ENCODE results near the gene ABLIM2. TPM values are rescaled to one million over a fixed set of nuclear protein-coding genes. Genes with fewer than 3 reads are reported as not detected.

ABLIM2 gene
- polyA plus RNA-seq, 1 donor from 2014 or later = 14.9 TPM

DNA sequence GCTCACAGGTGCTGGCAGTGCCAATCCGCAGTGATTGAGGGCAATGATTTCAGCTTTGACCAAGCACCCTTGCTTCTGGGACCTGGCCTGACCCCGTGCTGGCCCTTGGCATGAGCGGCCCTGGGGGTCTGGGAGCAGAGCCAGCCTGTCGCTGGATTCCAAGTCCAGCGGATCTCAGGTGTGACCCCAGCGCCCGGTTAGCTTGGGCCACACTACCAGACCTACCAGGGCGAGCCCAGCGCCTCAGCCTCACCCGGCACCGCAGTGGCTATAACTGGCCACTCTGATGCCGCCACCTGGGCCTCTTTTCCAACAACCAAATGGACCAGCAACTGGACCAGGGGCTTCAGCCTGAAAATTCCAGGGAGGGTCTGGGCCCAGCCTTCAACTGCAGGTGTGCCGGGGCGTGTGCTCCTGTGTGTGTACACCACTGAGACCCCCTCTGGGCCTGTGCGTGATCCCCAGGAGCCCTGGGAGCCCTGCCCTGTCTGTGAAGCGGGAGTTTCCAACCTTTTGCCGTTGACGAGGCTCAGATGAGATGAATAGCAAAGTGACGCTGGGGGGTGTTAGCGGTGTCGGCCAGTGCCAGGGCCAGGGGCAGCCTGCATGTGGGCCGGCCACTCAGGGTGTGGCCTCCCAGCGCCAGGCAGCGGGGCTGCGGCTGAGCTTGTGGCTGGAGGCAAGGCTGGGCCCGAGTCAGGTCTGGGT lies 41.1 kb upstream of the ABLIM2 start:
- H3K9me2 ChIP-seq (ENCODE audit: insufficient read depth, low read length) = no peaks in the 10 kb centered on the region
- no peaks in the 10 kb centered on the region for H3K27me3 ChIP-seq (ENCODE audit: insufficient read depth, low read depth, low read length)
- no peaks in the 10 kb centered on the region for H3K36me3 ChIP-seq (ENCODE audit: insufficient read depth, low read length)
- H4K20me1 ChIP-seq (ENCODE audit: insufficient read depth) = no peaks in the 10 kb centered on the region
- H3F3A ChIP-seq (ENCODE audit: insufficient read depth, low read length, poor library complexity, severe bottlenecking) = no peaks in the 10 kb centered on the region
- H3K4me2 ChIP-seq (ENCODE audit: low read length) = no peak overlapping the region
- TF ChIP-seq, protein P1, sequence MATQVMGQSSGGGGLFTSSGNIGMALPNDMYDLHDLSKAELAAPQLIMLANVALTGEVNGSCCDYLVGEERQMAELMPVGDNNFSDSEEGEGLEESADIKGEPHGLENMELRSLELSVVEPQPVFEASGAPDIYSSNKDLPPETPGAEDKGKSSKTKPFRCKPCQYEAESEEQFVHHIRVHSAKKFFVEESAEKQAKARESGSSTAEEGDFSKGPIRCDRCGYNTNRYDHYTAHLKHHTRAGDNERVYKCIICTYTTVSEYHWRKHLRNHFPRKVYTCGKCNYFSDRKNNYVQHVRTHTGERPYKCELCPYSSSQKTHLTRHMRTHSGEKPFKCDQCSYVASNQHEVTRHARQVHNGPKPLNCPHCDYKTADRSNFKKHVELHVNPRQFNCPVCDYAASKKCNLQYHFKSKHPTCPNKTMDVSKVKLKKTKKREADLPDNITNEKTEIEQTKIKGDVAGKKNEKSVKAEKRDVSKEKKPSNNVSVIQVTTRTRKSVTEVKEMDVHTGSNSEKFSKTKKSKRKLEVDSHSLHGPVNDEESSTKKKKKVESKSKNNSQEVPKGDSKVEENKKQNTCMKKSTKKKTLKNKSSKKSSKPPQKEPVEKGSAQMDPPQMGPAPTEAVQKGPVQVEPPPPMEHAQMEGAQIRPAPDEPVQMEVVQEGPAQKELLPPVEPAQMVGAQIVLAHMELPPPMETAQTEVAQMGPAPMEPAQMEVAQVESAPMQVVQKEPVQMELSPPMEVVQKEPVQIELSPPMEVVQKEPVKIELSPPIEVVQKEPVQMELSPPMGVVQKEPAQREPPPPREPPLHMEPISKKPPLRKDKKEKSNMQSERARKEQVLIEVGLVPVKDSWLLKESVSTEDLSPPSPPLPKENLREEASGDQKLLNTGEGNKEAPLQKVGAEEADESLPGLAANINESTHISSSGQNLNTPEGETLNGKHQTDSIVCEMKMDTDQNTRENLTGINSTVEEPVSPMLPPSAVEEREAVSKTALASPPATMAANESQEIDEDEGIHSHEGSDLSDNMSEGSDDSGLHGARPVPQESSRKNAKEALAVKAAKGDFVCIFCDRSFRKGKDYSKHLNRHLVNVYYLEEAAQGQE (IDR thresholded peaks at IDR 0.05; ENCODE audit: borderline replicate concordance) = no peak
- TF ChIP-seq EP300 (conservative IDR thresholded peaks at IDR 0.05; ENCODE audit: poor library complexity, severe bottlenecking) = no peak
- TF ChIP-seq POLR2AphosphoS5 (IDR thresholded peaks at IDR 0.05) = no peak
- TF ChIP-seq TAF1 (IDR thresholded peaks at IDR 0.05; ENCODE audit: low read depth) = no peak
- TF ChIP-seq SMC3 (conservative IDR thresholded peaks at IDR 0.05; ENCODE audit: poor library complexity) = no peak
- no peak for TF ChIP-seq RAD21 (conservative IDR thresholded peaks at IDR 0.05)
- no peak overlapping the region for H3K27ac ChIP-seq (ENCODE audit: low read length)
- H3K9me3 ChIP-seq (ENCODE audit: low read length) = no peaks in the 10 kb centered on the region
- H2AFZ ChIP-seq (ENCODE audit: low read depth, low read length) = no peak overlapping the region
- H3K4me3 ChIP-seq (ENCODE audit: low read length) = no peak overlapping the region
- H3K79me2 ChIP-seq (replicated peaks; ENCODE audit: insufficient read depth, low read length) = no peaks in the 10 kb centered on the region
- H3K9ac ChIP-seq (ENCODE audit: low read length) = no peak overlapping the region

DNA sequence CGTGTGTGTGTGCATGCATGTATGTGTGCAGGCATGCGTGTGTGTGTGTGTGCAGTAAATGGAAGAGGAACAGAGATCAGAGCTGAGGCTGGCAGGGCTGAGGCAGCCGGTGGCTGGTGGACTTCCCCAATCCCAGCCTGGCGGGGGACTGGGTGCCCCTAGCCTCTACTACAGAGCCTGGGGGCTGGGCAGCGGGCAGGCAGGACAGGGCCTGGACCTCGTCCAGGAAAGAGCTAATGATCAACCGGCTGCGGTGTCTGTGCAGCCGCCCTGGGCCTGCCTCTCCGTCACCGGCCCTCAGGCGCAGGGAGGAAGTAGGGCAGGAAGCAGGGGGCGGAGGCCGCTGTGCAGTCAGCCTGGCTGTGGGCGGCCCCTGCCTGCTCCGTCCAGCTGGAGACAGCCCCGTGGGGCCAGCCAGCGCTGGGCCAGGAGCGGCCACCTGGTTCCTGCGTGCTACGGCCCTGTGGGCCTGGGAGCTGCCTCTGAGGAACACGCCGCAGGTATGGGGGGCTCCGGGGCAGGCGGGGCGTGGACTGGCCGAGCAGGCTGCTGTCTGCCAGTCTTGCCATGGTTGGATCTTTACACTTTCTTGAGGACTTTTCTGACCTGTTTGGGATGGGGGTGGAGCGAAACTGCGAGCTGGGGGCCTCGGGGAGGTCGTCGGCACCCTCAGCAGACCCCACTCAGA lies 40.4 kb upstream of the ABLIM2 start, which contains the start of gene SH3TC1:
TSS of gene SH3TC1 (plus strand) at position 385 of the 688 bp plus-strand sequence. CDS start 5,905 bp downstream, outside the sequence.
- Histone ChIP-seq H3K27ac (ENCODE audit: low read length) (no peak within 1 kb of the TSS), H3K4me2 (ENCODE audit: low read length) (no peak within 1 kb of the TSS), H3F3A (ENCODE audit: insufficient read depth, low read length, poor library complexity, severe bottlenecking) (no peaks in the 10 kb centered on the region), H4K20me1 (ENCODE audit: insufficient read depth) (no peaks in the 10 kb centered on the region), H3K9me2 (ENCODE audit: insufficient read depth, low read length) (no peaks in the 10 kb centered on the region), H3K36me3 (ENCODE audit: insufficient read depth, low read length) (no peaks in the 10 kb centered on the region), H3K79me2 (replicated peaks; ENCODE audit: insufficient read depth, low read length) (no peaks in the 10 kb centered on the region), H3K4me3 (ENCODE audit: low read length) (no peak within 1 kb of the TSS), H2AFZ (ENCODE audit: low read depth, low read length) (no peak within 1 kb of the TSS), H3K9ac (ENCODE audit: low read length) (no peak within 1 kb of the TSS), H3K27me3 (ENCODE audit: insufficient read depth, low read depth, low read length) (no peaks in the 10 kb centered on the region), H3K9me3 (ENCODE audit: low read length) (no peaks in the 10 kb centered on the region)
- TF ChIP-seq EP300 (conservative IDR thresholded peaks at IDR 0.05; ENCODE audit: poor library complexity, severe bottlenecking) (no peak), EZH2 (IDR thresholded peaks at IDR 0.05; ENCODE audit: borderline replicate concordance, insufficient read depth, low read length, poor library complexity, severe bottlenecking) (no peak)
- TF ChIP-seq, protein P1 (IDR thresholded peaks at IDR 0.05; ENCODE audit: borderline replicate concordance) = no peak
- TF ChIP-seq, protein P2, sequence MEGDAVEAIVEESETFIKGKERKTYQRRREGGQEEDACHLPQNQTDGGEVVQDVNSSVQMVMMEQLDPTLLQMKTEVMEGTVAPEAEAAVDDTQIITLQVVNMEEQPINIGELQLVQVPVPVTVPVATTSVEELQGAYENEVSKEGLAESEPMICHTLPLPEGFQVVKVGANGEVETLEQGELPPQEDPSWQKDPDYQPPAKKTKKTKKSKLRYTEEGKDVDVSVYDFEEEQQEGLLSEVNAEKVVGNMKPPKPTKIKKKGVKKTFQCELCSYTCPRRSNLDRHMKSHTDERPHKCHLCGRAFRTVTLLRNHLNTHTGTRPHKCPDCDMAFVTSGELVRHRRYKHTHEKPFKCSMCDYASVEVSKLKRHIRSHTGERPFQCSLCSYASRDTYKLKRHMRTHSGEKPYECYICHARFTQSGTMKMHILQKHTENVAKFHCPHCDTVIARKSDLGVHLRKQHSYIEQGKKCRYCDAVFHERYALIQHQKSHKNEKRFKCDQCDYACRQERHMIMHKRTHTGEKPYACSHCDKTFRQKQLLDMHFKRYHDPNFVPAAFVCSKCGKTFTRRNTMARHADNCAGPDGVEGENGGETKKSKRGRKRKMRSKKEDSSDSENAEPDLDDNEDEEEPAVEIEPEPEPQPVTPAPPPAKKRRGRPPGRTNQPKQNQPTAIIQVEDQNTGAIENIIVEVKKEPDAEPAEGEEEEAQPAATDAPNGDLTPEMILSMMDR (IDR thresholded peaks at IDR 0.05; ENCODE audit: poor library complexity, severe bottlenecking) = no peak

Measured in neural cell (in vitro differentiated cells).